ENCODE results near the gene CYB5D1.
"Not testable (repeated sequence)": the region's sequence is repeated elsewhere in the genome, so short reads cannot be mapped to it uniquely, and the experiment has no call there.

CYB5D1 gene

DNA sequence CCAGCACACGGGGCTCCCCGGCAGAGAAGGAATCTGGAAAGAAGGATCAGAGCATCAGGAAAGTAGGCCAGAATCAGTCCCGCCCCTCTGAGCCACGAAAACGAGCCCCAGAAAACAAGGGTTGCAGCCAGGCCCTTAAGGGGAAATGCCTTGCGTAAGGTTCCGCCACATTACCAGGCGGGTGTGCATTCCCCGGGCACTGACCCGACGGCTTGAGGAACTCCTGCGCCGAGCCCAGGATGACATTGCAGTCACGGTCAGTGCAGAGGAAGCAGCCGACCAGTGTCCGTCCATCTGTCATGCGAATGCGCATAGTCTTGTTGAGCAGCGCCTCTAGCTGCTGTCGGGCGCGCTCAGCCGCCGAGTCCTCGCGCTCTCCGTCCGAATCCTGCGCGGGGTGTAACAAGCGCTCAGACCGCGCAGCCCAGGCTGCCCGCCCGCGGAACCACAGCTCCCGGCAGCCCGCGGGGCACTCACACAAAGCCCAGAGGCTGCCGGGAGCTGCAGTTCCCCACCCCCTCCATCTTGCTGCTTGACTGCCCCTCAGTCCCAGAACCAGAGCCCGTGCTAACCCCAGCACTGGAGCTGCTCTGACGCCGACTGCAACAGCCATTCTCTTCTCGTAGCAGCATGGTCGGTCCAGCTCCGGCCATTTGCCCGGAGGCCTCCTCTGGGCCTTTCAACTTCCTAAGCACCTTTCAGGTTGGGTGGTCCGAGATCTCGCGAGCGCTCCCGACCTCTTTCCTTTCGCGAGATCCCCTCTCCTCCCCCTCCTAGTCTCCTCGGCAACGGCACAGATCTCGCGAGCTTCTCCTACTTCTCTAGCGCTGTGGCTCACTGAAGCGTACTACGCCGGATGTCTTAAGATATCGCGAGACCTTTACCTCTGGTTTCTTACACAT is 741 bp upstream of the CYB5D1 start, which contains the start of gene NAA38:
Gene NAA38 (minus strand): TSS at position 749 of the 902 bp plus-strand sequence. CDS start 96 bp downstream, at position 653.
- DNase-seq, result peak; percentile 93

DNA sequence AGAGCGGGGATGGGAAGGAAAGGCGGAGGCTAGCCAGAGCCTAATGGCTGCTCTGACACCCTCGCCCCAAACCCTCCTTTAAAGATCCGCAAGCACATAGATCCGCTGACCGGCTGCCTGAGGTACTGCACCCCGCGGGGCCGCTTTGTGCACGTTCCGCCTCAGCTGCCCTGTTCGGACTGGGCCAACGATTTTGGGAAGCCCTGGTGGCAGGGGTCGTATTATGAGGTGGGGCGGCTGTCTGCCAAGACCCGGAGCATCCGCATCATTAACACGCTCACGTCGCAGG is 663 bp downstream of the CYB5D1 start:
- peak; percentile 18 for DNase-seq

DNA sequence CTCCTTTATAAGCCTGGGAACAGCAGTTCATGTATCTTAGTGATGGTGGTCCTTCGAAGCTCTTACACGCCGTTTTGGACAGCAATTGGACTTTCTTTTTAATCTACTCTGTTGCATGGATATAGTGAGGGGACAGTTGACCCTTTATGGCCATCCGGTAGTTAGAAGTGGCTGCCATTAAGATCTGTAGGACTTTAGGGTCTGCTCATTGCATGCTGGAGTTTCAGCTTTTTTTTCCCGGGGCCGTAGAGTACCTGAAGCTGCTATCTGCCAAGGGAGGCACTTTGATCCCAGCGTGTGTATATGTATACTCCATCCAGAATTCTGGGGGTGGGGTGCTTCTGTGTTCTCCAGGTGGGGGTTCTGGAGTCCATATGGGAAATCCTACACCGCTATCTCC is 1.2 kb downstream of the CYB5D1 start:
- no peak for DNase-seq

DNA sequence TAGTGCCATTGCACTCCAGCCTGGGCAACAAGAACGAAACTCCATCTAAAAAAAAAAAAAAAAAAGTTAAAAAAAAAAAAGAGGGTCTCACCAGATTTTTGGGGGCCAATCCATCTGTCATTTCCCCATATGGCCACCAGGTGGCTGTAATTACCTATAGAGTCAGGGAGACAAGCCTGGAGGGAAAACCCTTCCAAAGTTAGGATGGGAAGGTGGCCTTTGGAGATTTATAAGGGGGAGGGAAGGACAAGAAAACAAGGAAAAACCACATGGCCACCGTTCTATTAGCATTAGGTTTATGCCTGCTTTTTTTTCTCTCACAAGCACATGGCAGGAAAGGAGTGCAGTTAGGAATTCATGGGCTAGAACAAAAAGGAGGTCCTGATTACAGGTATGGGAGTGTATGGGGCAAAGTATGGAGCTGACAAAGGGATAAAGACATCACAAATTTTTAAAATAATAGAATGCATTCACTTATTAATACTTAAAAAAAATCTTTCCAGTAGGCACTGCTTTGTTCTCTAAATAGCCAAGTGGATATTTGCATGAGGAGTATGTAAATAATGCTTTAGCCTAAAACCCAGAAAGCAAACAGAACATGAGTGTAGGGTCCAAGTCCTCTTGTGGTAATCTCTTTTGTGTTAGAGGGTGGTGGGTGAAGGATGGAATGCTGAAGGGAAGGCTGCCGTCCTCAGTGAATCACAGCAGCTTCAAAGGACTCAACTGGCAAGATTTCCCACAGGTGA is 5.1 kb downstream of the CYB5D1 start:
- DNase-seq, result peak; percentile 41

DNA sequence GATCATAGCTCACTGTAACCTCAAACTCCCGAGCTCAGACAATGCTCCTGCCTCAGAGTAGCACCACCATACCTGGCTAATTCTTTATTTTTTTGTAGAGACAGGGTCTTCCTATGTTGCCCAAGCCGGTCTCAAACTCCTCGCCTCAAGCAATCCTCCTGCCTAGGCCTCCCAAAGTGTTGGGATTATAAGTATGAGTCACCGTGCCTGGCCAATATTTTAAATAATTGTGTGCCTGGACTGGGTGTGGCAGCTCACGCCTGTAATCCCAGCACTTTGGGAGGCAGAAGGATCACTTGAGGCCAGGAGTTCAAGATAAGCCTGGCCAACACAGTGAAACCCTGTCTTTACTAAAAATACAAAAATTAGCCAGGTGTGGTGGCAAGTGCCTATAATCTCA is 6.6 kb downstream of the CYB5D1 start:
- DNase-seq, result not testable (repeated sequence)

DNA sequence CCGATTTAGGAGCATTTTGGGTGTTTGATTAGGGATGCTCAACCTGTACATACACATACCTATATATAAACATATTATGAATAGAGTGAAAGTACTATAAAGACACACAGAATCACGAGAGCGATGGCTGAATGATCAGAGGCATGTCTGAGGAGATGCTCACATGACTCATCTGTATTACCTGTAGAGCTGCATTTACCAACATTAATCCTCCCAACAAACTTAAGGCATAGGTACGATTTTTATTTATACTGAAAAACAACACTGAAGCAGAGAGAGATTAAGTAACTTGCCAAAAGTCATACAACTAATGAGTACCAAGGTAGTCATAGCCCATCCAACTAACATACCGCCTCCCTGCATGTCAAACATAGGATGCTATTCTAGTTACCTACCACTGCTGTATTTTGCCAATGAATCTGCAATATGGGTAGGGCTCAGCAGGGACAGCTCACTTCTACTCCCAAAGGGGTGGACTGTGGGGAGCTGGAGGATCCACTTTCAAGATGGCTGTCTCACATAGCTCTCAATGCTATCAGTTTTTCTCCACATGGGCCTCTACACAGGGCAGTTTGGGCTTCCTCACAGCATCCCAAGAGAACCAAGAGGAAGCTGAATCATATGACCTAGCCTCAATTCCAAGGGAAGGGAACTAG is 7.3 kb downstream of the CYB5D1 start:
- no peak for DNase-seq

DNA sequence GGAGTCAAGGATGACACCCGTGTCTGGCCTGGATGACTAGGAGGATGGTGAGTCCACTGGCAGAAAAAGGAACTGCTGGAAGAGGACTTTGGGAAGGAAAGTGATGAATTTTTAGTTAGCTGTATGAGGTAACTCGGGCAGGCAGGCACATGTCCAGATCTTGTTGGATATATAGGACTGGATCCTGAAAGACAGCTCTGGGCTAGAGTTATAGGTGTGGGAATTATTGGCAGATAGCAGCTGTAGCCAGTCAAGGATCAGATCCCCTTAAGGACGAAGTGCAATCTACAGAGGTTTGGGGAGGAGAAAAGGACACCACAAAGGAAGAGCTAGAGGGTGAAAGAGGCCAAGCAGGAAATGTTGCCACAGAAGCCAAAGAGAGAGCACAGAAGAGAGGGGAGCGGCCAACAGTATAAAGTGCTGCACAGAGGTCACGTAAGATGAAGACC is 10.1 kb downstream of the CYB5D1 start:
- no peak for DNase-seq

DNA sequence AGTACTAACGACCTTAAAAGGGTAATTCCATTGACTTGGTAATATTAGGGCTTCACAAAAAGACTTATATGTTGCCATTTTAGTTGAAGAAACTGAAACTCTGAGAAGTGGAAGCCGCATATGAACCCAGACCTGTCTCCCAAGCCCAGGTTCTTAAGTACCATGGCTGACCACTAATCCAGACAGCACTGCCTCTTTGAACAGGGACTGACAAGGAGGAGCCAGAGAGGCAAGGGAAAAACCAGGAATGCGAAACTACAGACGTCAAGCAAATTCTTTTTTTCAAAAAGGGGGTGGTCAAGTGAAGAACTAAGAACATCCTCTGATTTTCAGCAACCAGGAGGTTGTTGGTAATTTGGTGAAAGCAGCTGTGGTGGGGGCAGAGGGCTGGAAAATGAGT is 15.2 kb downstream of the CYB5D1 start:
- DNase-seq, result no peak

DNA sequence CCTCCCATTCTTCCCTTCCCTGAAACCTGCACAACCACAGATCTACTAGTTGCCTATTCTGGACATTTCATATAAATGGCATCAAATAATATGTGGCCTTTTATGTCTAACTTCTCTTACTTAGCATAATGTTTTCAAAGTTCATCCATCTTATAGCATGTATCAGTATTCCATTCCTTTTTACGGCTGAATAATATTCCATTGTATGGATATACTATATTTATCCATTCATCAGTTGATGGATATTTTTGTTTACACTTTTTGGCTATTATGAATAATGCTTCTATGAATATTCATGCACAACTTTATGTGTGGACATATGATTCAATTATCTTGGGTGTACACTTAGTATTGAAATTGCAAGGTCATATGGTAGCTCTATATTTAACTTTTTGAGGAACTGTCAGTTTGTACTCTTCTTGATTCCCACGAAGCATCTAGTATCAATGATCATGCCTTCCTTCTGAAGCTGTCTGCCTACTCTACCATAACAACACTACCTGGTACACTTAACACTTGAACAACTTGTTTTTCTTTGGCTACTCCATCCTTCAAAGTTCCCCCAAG is 18.1 kb downstream of the CYB5D1 start:
- no peak for DNase-seq

DNA sequence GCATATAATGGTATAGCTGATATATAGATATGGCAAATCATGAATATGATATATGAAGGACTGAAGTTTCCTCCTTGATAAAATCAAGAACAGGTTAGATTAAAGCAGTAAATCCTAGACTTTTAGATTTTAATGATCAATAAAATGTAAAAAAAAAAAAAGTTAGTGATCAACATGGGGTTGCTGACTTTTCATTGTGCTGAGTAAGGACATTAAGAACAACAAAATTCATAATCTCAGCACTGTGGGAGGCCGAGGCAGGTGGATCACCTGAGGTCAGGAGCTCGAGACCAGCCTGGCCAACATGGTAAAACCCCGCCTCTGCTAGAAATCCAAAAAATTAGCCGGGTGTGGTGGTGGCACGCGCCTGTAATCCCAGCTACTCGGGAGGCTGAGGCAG is 20.4 kb downstream of the CYB5D1 start:
- no peak for DNase-seq

DNA sequence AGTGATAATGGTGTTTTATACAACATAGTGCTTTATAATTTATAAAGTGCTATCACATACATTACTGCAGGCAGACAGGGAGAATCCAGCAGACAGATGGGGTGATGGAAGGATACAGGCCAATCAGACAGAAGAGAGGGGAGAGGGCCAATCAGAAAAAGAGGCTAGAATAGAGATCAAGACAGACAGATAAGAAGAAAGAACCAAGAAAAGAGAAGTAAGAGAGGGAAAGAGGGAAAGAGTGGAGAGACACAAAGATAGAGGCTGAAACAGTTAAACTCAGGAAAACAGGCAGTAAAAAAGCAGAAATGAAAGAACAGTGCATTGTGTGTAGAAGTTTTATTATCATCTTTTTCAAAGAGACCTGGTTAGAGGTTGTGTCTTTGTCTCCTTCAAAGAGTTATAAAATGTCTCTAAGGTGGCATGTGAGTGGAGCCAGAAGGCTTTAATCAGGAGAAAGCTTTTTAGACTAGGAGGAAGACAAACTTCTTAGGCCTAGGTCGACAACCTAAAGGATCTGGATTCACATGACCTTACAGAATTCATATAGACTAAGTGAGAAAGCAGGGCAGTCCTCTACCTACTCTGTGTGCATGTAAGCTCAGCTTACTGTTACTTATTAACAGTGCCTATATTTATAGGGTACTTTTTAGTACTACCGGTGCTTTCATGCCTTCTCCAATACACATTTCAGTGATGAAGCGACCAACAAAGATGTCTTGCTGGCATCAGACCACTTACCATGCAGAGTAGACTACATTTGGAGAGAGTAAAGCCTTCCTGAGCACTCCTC is 22.5 kb downstream of the CYB5D1 start:
- DNase-seq, result no peak

DNA sequence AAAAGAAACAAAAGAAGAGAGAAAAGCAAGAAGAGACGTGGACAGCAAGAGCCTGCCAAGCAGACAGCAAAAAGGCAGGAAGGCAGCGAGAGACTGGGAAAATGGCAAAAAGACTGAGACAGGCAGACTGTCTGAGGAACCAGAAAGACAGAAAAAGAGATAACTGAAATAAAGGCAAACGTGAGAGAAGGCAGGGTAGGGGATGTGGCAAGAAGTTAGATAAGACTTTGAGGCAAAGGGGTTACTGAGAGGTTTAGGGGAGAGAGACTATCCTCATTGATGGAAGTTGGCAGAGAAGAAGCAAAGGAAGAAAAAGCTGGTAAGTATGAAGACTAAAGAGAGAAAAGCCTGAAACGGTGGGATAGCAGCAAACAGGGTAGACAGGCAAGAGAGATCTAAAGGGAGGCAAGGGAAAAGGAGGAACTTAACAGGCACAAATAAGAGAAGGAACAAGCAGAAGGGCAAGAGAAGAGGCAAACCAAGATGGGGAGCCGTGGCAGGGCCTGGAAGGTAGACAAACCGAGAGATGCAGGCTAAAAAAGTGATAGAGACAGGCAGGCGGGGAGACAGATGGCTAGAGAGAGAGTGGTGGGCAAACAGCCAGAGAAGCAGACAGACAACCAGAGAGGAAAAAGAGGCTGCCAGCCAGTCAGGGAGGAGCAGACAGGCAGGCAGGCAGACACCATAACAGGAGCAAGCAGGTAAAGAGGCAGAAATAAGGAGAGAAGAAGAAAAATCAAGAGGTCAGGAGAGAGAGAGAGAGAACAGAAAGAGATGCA is 23.7 kb downstream of the CYB5D1 start:
- no peak for DNase-seq

DNA sequence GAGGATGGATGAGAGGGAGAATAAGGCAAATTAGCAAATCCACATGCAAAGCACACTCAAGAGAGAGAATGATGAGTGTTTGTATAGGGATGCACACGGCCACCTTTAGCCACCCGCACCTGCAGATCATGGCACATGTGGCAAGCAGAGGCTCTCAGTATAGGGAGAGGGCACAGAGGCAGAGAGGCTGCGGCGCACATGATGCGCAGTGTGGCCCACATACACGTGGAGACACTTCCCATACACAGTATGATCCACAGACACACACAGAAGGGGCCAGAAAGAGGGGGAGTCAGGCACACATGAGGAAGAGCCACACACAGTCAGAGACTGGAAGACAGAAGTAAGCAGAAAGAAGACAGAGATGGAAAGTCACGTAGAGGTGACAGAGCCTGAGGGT is 24.3 kb downstream of the CYB5D1 start:
- DNase-seq, result no peak

DNA sequence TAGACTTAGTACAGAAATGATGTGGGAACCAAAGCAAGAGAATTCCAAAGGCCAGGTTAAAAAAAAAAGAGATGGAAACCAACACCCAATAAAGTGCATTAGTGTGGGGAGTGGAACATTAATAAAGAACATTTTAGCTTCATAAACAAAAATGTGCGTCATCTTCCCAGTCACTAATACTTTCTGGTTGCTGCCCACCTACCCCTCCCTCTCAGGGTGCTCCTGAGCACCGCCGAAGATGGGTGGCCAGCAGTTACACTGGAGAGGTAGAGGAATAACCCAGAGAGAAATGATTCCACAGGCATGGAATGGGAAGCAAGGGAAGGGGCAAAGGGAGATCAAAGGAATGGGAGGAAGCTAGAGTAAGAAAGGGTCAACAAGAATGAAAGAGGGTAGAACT is 24.8 kb downstream of the CYB5D1 start:
- no peak for DNase-seq

DNA sequence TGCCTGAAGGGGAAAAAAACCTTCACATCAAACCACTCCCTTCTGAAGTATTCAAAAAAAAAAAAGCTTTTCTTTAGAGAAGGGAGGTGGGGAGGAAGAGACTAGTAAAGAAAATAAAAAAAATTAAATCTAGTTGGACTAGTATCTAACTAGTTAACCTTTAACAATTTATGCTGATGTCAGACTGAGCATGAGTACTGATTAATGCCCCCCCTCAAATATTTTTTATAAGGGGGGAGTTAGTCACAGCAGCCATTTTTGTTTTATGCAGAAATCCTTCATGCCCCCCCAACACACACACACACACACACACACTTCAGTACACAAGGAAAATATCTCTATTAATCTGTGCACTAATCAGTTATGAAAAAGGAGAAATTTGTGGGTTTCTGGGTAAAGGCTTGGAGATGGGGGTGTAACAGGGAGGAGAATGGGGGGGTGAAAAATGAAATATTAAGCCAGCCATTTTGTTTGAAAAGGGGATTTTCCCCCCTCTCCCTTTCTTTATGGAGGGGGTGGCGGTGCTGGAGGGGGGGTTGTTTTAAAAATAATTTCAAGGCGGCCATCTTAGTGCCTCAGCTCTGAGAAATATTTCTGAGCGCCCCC is 26.1 kb downstream of the CYB5D1 start:
- peak; percentile 34 for DNase-seq

DNA sequence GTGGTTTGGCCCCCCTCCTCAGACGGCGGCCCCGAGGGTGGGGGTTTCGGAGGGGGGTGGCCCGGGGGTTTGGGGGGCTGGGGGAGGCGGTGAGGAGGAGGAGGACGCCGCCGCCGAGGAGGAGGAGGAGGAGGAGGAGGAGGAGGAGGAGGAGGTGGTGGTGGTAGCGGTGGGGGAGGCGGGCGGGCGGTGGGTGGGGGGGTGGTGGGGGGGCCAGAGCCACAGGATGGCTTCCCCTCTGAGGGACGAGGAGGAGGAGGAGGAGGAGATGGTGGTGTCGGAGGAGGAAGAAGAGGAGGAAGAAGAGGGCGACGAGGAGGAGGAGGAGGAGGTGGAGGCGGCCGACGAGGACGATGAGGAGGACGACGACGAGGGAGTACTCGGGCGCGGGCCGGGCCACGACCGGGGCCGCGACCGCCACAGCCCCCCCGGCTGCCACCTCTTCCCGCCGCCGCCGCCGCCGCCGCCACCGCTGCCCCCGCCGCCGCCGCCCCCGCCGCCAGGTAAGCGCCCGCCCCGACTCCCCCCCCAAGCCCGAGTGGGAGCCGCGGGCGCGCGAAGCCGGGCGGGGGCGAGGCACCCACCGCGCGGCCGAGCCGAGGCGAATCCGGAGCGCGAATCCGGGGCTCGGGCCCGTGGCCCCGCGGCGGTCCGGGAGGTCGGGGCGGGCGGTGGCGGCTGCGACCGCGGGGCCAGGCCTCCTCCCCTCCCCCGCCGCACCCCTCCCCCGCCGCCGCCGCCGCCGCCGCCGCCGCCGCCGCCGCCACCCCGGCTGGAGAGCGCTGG is 27.0 kb downstream of the CYB5D1 start:
- peak; percentile 24 for DNase-seq

DNA sequence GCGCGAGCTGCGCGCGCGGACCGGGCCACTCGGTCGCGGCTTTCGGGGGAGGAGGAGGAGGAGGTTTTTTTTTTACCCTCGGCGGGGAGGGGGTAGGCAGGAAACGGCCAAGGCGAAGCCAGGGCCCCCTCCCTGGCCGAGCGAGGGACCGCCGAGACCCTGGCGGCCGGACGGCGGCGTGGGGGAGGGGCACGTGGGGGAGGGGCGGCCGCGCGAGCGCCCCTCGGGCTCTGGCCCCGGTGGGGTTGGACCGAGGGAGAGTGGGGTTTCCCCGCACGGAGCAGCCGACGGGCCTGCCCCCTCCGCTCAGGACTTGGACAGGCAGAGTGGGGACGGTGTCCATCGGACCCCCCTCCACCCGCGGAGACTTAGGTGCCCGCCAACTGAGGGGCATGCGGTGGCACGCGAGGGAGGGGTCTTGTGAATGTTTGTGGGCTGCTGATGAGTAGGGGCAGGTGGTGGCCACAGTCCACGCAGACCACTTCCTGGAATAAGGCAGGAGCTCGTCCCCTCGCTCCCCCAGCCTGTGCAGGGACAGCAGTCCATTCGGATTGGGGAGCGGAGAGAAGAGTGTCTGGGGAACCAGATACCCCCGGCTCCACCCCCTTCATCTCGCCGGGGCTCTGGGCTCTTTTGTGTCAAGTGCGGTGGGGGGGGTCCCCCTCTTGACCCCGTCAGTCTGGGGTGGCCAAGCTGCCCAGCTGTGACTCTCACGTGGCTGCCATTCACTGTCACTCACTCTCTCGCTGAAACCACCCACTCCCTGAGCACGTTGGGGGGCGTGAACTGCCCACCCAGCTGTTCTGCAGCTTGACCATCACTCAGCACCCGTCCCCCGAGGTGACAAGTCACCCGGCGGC is 27.8 kb downstream of the CYB5D1 start:
- DNase-seq, result peak; percentile 25

DNA sequence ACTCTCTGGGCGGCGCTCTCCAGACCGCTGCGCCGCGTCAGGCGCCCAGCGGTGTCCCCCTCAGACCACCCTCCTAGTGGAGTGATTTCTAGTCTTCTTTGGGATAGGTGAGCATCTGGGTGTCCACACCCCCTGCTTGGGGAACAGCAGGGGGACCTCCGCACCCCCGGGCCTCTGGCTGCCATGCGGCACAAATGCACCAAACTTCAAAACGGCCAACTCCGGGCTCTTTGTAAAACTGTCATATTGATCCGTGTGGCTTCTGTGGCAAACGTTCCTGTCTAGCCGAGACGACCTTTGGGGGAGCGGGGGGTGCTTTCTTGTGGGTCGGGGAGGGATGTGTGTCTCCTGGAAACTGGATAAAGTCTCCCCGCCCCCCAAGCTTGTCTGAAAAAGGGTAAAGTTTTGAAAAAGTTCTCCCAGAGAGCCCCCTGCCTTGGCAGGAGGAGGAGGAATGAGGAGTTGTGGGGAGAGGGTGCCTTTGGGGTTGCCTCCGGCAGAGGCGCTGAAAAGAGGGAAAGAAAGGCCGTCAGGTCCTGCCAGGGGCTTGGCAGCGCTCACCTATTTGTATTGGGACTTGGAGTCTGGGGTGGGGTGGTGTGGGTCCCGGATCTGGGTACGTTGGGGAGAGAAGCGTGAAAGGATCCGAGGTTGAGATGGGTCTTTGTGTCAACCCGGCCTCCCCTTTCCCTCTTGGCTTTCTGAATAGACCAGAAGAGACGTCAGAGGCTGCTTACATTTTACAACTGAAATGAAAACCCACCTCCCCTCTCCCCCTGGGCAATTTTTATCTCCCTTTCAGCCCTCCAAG is 28.6 kb downstream of the CYB5D1 start:
- DNase-seq, result peak; percentile 63
